Measurements from ENCODE around the gene PAK1.

- TF ChIP-seq CTCF (IDR thresholded peaks at IDR 0.05): no peak
- no peak for TF ChIP-seq POLR2A (IDR thresholded peaks at IDR 0.05)
These were observed 41.2 kb upstream of the PAK1 start for GRCh38 chr11:77515063-77515462.
